Esophagus muscularis mucosa (tissue), 4 donors: ENCODE data around the gene HMOX1.

Experiments
- CTCF ChIP-seq, 3 experiments: fragments of 200-600 bp in 2 of 3; fragments of 450-650 bp in 1 of 3; sonication (generic) in 2 of 3; IDR thresholded peaks; one replicate each; pipeline ENCODE4 v1.5.1; 2017 to 2019; ENCODE audit warnings: antibody characterized with exemption in 3 of 3, mild to moderate bottlenecking in 2 of 3, moderate library complexity in 1 of 3
- EP300 ChIP-seq: sonication (generic); formaldehyde crosslinking; IDR thresholded peaks from one replicate; pipeline ENCODE4 v1.6.1; 2017; ENCODE audit warnings: antibody characterized with exemption
- POLR2A ChIP-seq: fragments of 450-650 bp; IDR thresholded peaks from one replicate; pipeline ENCODE4 v1.6.1; 2017; ENCODE audit warnings: antibody characterized with exemption, moderate library complexity, mild to moderate bottlenecking, low read depth
- POLR2AphosphoS5 ChIP-seq, 2 donors: sonication (generic); formaldehyde crosslinking; IDR thresholded peaks; one replicate each; pipeline ENCODE4 v1.6.1; 2017; ENCODE audit warnings: antibody characterized with exemption in 2 of 2

GRCh38 chr22:35335936-35336781 lies 44.7 kb upstream of the HMOX1 start:
- TF ChIP-seq POLR2A (no peak), CTCF (IDR thresholded peaks at IDR 0.05) (no peak), EP300 (no peak), POLR2AphosphoS5 (IDR thresholded peaks at IDR 0.05) (no peak)
